HTR-8/SVneo (cell line): Measurements from ENCODE around the gene MAPK6.
A peak's percentile ranks its signal among the peaks of the same experiment; 100 is the strongest.

Experiments
- DNase-seq: peaks from one replicate; pipeline ENCODE4 v3.0.0; 2011; ENCODE audit warnings: low spot score, mixed read lengths; ENCODE audit not compliant: insufficient read length
- FAIRE-seq: peaks from 2 replicates; lab custom pipeline; 2011; peaks lifted over from hg19 to GRCh38; lab: Jason Lieb, UNC

MAPK6 gene

DNA sequence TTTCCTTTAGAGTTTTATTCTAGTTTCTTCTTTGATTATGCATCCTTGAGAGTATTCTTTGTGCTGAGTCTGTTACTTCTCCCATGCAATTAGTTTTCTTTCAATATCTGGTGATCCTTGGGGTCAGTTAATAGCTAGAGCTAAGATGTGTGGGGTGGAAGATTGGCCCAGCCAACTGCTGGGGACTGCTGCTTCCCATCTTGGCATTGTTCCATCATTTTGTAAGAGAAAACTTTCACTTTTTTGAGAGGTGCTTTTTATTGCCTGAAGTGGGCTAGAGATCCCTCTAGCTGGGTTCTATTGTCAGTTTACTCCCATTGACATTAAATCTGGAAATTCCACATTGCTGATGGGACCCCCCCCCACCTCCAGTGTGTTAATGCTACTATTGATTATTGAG, 78.2 kb downstream of the MAPK6 start:
- FAIRE-seq: no peak
- no peak for DNase-seq

DNA sequence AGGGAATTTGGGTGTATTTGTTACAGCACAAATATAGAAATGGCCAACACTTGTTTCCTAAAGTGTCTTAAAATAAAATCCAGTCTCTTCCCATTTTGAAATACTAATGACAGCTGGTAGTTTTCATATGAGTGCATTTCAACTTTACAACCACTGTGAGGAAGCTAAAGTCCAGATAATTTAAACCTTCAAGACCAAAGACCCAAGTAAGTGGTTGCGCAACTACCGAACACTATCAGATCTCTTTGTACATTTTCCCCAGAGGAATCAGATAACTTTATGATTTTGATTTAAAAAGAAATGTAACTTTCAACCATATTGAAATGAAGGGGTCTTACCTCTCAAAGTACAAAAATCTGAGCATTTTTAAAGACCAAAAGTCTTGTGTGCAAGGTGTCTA, 79.3 kb downstream of the MAPK6 start:
- no peak for DNase-seq
- no peak for FAIRE-seq

DNA sequence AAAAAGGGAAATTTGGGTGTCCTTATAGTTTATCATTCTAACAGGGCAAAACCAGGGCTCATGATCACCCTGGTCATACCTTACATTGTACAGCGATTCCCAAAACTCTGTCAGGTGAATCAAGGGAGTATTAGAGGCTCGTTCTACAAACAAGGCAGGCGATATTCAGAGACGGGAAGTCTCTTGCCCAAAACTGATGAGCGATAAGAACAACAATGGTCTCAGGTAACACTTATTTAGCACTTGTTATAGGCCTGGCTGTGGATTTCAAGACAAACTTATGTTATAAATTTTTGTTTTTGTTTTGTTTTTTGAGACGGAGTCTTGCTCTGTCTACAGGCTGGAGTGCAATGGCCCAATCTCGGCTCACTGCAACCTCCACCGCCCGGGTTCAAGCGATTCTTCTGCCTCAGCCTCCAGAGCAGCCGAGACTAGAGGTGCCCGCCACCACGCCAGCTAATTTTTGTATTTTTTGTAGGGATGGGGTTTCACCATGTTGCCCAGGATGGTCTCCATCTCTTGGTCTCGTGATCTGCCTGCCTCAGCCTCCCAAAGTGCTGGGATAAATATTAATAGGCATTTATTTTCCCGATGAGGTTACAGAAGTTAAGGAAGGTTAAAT, 80.7 kb downstream of the MAPK6 start:
- DNase-seq (no peak), FAIRE-seq (no peak)

DNA sequence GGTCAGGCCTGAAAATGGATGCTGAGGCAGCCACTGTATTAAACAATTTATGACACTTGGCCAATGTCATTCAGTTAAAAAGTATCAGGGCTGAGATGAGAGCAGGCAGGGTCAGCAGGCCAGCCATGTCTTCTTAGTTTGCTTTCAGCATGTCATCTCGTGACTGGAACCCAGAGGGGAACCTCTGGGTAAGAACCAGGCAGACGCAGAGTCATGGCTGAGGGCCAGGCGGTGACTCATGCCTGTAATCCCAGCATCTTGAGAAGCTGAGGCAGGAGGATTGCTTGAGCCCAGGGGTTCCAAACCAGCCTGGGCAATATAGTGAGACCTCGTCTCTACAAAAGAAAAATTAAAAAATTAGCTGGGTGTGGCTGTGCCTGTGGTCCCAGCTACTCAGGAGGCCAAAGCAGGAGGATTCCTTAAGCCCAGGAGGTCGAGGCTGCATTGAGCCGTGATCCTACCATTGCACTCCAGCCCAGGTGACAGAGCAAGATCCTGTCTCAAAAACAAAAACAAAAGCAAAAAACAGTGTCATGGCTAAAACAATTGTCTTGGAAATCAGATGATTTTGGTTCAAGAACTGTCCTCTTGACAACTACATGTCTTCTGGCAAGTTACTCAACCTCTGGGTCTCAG, 81.9 kb downstream of the MAPK6 start:
- DNase-seq (no peak), FAIRE-seq (no peak)

DNA sequence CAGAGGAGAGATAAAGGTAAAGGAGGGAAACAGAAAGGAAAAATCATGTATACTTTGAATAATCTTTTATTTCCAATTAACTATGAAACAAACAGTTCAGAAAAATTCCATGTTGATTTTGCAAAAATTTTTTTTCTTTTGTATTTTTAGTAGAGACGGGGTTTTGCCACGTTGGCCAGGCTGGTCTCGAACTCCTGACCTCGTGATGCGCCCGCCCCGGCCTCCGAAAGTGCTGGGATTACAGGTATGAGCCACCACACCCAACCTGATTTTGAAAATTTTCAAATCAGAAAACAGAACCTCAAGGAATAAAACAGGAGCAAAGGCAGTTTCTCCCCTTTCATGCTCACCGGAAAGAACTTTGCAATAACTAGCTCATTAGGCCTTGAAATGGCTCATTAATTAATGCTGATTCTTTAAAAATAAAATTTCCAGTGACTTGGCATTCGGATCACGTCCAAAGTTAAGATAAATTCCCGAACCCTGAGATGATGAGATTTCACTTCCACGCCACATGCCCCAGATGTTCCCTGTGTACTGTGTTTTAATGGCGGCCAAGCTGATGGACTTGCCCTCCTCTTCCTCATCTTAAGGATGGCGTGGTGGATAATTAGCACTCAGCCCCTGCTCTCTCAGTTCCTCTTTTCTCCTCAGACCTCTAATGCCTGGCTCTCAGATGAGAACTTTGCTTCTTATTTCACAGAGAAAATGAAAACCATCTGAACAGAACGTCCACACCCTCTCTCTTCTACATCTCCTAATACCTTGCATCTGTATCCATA, 82.7 kb downstream of the MAPK6 start:
- no peak for DNase-seq
- no peak for FAIRE-seq

DNA sequence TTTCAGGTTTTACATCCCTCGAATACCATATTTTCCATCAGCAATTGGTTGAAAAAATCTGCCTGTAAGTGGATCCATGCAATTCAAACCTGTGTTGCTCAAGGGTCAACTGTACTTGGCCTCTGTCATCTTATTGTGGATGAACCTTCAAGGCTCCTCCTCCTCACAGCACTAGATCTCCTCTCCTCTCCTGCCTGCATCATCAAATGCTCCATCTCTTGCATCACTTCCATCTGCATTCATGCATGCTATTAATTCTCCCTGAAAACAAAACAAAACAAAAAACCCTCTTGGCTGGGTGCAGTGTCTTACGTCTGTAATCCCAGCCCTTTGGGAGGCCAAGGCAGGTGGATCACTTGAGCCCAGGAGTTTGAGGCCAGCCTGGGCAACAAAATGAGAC, 83.4 kb downstream of the MAPK6 start:
- FAIRE-seq (no peak), DNase-seq (no peak)

DNA sequence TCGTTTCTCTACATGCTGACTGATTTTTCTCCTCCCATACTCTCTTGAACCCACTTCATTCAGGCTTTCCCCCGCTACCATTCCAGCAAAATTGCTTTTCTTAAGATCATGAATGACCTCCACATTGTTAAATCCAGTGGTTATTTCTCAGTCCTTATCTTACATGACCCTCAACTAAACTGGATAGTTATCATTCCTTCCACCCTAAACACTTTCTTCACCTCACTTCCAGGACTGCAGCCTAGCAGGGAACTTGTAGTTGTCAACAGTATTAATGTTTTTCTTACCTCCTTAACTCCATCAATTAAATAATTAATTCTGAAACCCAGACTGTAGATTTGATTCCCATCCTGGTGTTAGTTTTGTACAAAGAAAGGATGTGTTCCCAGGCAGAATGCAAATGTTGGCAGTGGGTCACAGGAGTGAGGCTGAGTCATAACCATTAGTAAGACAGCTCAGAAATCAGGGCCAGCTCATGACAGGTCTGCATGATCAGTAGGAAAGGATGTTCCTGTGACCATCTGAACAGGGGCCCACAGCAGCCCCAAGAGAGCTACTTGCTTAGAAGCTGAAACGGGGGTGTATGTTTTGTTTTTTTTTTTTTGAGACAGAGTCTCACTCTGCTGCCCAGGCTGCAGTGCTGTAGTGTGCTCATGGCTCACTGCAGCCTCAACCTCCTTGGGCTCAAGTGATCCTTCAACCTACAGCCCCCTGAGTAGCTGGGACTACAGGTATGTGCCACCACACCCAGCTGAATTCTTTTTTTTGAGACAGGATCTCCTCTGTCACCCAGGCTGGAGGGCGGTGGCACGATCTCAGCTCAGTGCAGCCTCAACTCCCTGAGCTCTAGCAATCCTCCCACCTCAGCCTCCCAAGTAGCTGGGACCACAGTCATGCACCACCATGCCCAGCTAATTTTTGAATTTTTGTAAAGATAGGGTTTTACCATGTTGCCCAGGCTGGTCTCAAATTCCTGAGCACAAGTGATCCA, 84.5 kb downstream of the MAPK6 start:
- FAIRE-seq (no peak), DNase-seq (peak; percentile 81)

DNA sequence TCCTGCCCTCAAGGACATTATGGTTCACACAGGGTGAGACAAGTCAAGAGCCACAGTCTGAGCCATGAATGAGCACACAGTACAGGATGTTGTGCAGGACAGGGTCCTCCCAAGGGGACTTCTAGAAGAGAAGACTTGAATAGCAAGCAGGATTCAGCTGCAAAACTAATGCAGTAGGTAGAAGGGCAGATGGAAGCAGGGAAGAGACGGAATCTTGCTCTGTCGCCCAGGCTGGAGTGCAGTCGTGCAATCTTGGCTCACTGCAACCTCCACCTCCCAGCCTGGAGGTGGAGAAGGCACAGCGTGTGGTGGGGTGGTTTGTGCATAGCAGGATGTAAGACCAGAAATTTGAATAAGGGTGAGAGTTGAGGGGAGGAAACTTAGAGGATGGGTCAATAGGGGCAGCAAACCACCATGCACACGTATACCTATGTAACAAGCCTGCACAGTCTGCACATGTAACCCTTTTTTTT, 85.5 kb downstream of the MAPK6 start:
- no peak for FAIRE-seq
- no peak for DNase-seq

DNA sequence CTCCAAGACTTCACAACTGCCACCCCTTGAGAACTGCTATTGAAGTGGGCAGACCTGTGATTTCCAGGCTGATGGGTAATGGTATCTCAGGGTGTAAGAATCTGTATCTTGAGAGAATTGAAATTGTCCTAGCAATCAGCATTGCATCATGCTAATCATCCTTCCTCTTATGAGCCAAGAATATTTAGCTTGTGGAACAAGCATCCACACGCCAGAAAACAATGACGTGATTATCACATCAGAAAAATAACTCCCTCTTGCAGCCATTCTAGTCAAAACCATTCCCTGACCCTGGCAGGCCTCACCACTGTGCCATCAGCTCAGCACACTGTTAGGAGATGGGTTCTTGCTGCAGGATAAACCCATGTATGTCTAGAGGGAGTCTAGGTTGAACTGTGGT, 86.8 kb downstream of the MAPK6 start:
- DNase-seq (no peak), FAIRE-seq (no peak)

DNA sequence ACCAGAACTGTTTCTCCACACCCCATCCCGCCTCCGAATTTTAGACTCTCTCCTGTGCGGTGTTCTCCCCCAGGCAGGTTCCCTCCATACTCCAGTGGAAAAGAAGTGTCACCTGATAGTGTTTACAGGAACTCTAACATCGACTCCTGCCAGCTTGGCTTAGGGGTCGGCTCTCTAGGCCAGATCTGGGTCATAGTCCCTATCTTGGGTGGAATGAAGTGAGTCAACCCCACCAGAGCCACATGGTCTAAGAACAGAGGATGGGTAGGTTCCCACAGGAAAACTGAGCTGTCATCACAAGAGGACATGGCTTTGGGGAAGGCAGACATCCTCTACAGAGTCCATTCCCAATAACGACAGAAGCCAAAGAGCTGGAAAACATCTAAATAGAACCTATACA, 87.6 kb downstream of the MAPK6 start:
- no peak for DNase-seq
- FAIRE-seq: no peak

DNA sequence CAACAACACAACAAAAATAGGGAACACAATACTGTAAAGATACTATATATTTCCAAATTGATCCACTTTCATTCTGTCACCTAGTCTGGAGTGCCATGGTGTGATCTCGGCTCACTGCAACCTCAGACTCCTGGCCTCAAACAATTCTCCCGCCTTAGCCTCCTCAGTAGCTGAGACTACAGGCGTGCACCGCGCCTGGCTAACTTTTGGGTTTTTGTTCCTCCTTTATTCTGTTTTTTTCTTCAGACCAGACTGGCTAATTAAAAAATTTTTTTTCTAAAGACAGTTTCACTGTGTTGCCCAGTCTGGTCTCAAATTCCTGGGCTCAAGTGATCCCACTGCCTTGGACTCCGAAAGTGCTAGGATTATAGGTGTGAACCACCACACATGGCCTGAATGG, 88.2 kb downstream of the MAPK6 start:
- FAIRE-seq: no peak
- DNase-seq: no peak

DNA sequence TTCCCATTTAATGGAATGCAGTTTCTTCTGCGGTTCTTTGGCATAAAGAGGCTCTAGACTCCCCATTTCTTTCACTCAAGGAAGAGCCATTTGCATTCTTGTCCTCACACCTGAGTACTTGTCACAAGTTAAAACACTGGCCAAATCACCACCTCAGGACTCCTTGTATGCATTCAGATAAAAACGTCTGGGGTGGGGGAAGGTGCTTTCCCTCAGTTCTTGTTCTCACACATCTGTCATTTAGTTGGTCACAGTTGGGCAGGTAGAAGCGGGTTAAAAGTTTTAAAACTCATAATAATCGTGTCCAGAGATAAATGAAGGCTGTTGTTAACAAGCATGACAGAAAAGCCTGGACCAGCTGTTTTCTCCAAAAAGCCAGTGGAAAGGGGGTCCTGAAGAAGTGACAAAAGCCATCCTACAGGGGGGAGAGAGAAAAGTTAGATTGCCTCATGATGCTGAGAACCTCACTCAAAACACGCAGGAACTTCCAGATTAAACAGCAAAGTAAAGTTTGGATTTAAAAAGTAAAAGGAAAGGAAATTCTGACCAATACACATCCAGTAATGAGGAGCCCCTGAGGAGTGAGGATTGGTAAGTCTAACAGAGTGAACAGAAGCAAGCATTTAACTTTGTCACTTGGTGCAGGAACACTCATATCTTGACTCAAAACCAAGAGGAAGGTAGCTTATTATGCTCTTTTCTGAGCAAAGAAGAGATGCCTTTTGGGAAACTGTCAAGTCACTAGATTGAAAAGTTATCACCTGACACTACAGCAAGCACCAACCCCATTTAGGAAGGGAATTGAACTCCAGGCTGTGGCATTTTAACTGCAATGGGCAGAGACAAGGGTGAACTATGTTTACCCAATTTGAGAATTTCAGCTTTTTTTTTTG, 90.8 kb downstream of the MAPK6 start:
- DNase-seq (no peak), FAIRE-seq (no peak)

DNA sequence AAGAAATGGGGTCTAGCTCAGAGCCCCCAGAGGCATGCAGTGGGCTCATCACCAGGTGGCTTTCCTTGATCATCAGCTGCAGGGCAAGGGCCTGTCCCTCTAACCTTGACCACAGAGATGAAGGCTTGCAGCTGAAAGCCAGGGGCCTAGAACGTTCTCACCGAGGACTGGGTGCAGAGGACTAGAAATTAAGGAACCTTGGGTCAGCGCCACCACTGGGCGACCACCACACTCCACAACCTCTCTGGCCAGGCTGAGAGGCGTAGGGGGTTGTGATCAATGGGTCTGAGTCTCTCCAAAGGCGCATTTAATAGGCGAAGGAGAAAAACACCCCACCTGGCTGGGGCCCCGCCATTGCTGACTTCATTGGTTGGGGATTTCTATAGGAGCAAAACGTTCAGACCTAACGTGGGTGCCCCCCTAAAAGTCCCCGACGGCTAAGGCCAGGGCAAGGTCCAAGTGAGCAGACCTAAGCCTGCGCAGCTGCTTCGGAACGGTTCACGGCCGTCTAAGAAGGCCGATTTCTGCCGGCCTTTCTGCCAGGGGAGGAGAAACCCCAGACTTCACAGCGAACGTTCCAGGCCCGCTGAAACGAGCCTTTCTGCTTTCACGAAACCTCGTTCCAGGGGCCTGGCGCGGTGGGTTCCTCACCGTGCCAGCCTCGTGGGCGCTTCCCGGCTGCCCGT, 92.6 kb downstream of the MAPK6 start:
- no peak for FAIRE-seq
- DNase-seq: no peak

DNA sequence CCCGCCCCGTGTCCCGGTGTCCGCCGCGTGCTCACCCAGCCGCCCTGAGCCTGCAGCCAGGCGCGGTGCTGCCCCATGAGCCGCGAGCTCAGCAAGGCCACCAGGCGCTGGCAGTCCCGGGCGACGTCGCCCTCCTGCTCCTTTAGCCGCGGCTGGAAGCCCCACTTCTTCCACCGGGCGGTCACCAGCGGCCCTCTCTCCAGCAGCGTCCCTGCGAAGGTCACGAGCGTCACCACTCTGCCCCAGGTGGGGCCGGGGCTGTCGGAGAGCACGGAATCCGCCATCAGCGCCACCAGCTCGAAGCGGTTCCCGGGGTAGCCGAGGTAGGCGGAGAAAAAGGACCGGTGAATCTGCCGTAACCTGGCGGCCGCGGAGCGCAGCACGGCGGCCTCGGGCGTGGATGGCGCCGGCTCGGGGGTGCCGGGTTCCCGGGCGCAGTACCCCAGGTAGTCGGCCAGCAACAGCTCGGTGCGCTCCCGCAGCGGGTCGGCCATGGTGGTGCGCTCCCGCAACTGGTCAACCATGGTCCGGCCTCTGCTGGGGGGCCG, 93.3 kb downstream of the MAPK6 start:
- DNase-seq (no peak), FAIRE-seq (no peak)

DNA sequence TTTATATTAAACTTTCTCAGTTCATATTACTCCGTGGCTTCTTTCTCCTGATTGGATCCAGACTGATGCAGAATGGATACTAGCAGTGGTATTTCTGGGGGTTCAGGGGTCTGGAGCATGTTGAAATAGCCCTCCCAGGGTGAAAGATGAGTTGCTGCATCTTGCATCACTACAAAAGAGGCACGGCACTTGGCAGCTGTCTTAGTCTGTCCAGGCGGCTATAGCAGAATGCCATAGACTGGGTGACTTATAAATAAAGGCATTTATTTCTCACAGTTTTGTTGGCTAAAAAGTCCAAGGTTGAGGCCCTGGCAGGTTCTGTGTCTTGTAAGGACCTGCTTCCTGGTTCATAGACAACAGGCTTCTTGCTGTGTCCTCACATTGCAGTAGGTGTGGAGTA, 94.2 kb downstream of the MAPK6 start:
- DNase-seq: no peak
- no peak for FAIRE-seq

DNA sequence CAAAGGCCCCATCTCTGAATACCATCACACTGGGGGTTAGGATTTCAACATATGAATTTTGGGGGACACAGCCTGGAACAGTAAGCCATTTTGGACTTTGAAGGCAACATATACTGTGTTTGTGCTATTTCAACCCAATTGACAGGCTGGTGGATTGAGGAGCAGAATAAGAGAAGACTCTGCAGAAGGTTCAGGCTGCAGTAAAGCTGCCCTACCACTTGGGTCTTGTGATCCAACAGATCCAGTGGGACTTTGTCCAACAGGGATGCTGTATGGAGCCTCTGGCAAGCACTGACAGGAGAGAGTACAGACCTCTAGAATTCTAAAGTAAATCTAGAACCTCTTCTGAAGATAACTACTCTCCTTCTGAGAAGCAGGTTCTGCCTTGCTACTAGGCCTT, 94.7 kb downstream of the MAPK6 start:
- FAIRE-seq (no peak), DNase-seq (no peak)

DNA sequence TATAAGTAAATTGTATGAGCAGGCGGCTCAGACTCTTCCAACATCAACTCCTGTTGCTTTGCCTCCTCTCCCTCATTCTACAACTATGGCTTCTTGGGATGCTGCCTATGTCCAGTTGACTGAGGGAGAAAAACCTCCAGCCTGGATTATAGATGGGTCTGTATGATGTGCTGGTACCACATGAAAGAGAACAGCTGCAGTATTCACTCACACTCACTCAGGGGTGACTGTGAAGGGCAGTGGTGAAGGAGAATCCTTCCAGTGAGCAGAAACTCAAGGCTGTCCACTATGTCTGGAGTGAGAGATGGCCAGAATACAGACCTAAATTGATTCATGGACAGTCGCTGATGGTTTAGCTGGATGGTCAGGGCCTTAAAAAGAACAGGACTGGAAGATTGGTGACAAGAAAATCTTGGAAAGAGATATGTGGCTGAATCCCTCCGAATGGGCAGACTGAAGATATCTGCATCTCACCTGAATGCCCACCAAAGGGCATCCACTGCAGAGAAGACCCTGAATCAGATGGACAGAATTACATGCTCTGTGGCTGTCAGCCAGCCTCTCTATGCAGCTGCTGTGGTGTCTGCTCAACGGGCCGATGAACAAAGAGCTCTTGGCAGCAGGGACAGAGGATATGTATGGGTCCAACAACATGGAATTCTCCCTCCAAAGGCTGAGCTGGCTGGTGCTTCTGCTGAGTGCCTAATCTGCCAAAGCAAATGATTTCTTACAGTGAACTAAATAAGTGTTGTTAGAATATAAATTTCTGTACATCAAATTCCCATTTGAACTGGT, 95.4 kb downstream of the MAPK6 start:
- DNase-seq (no peak), FAIRE-seq (no peak)
